HepG2 (cell line): Measurements from ENCODE around the gene LDLRAD3. TPM values are rescaled to one million over a fixed set of nuclear protein-coding genes. Genes with fewer than 3 reads are reported as not detected.

Source experiments
- ATAC-seq: fragments of 200-7000 bp; cut with Tn5 transposase; 3 replicates; pipeline ENCODE4 v1.9.1; 2020; ENCODE audit warnings: mild to moderate bottlenecking, moderate library complexity
- BruUV-seq: library from RNA; stranded (reverse); fragments of 400-500 nt; replicated peaks from 2 replicates; lab custom pipeline; 2021; lab: Mats Ljungman, UMichigan
- CTCF ChIA-PET: fragments of 300-600 bp; formaldehyde crosslinking; extraction: SDS; loops from one replicate; lab custom pipeline; 2021; ENCODE audit warnings: low total read pairs, inconsistent platforms, low intra/inter-chr PET ratio; lab: Yijun Ruan, JAX
- POLR2A ChIA-PET: fragments of 350-600 bp; sonication (Branson Sonifier 250); formaldehyde crosslinking; loops from one replicate; lab custom pipeline; 2020; ENCODE audit warnings: antibody characterized with exemption, inconsistent platforms; lab: Yijun Ruan, JAX
- DNase-seq: peaks from one replicate; pipeline ENCODE4 v3.0.0-alpha.2; 2015; ENCODE audit warnings: low spot score
- FAIRE-seq: peaks from 3 replicates; lab custom pipeline; 2011; peaks lifted over from hg19 to GRCh38; lab: Jason Lieb, UNC
- H2AFZ ChIP-seq: one replicate; pipeline ENCODE4 v1.6.1; 2011; ENCODE audit warnings: low read length, inconsistent platforms
- H3K27ac ChIP-seq: fragments of 300-600 bp; 3 replicates; pipeline ENCODE4 v1.8.0; 2011; ENCODE audit warnings: mixed run types, mild to moderate bottlenecking, mixed read lengths, low read length, inconsistent platforms; ENCODE audit not compliant: insufficient read depth; ENCODE audit errors: extremely low read length
- H3K27me3 ChIP-seq, 2 experiments: fragments of 200-600 bp in 1 of 2; 2 replicates in 1 of 2; 3 replicates in 1 of 2; pipeline versions ENCODE4 v1.6.0 to v1.8.0; 2011; ENCODE audit warnings: low read length in 2 of 2, mild to moderate bottlenecking in 2 of 2, moderate library complexity in 2 of 2, inconsistent platforms in 1 of 2; ENCODE audit not compliant: insufficient read depth in 2 of 2, control insufficient read depth in 1 of 2
- H3K36me3 ChIP-seq, 2 experiments: fragments of 200-600 bp in 1 of 2; replicated peaks in 1 of 2; 2 replicates in 1 of 2; 3 replicates in 1 of 2; pipeline versions ENCODE4 v1.5.1 to v1.8.0; 2011; ENCODE audit warnings: low read length in 2 of 2, inconsistent platforms in 1 of 2; ENCODE audit not compliant: insufficient read depth in 2 of 2, control insufficient read depth in 1 of 2
- H3K4me1 ChIP-seq: 2 replicates; pipeline ENCODE4 v1.5.1; 2012; ENCODE audit warnings: low read length, inconsistent platforms; ENCODE audit not compliant: insufficient read depth
- H3K4me2 ChIP-seq: 2 replicates; pipeline ENCODE4 v1.6.0; 2011; ENCODE audit warnings: low read depth, low read length, inconsistent platforms
- H3K4me3 ChIP-seq, 3 experiments: fragments of 200-600 bp in 1 of 3; sonication (generic), shearing (Covaris generic) in 1 of 3; replicated peaks in 1 of 3; 2 replicates each; pipeline ENCODE4 v1.5.1; 2011 to 2016; ENCODE audit warnings: low read length in 3 of 3, inconsistent platforms in 2 of 3, low read depth in 2 of 3, mild to moderate bottlenecking in 2 of 3, control low read depth in 1 of 3, mixed read lengths in 1 of 3; ENCODE audit not compliant: insufficient read depth in 1 of 3
- H3K79me2 ChIP-seq: one replicate; pipeline ENCODE4 v1.6.1; 2011; ENCODE audit warnings: low read length, inconsistent platforms; ENCODE audit not compliant: insufficient read depth
- H3K9ac ChIP-seq: 2 replicates; pipeline ENCODE4 v1.6.0; 2011; ENCODE audit warnings: mild to moderate bottlenecking, low read depth, low read length, inconsistent platforms; ENCODE audit not compliant: insufficient read depth
- H3K9me3 ChIP-seq: 2 replicates; pipeline ENCODE4 v1.5.1; 2012; ENCODE audit warnings: mild to moderate bottlenecking, low read length
- H4K20me1 ChIP-seq: 2 replicates; pipeline ENCODE4 v1.6.0; 2011; ENCODE audit warnings: inconsistent platforms, mild to moderate bottlenecking, low read length, moderate library complexity; ENCODE audit not compliant: insufficient read depth
- ETV6 ChIP-seq: sonication (generic); formaldehyde crosslinking; conservative IDR thresholded peaks from 2 replicates; pipeline ENCODE4 v1.4.0; 2020; ENCODE audit warnings: missing genetic modification reagents
- KDM5A ChIP-seq: fragments of 200-600 bp; sonication (generic); IDR thresholded peaks from 2 replicates; pipeline ENCODE4 v1.7.0; 2018; ENCODE audit warnings: antibody characterized with exemption, mild to moderate bottlenecking, low read length, borderline replicate concordance
- RBM39 ChIP-seq: fragments of 200-400 bp; formaldehyde crosslinking; IDR thresholded peaks from one replicate; pipeline ENCODE4 v1.6.1; 2018; ENCODE audit warnings: antibody characterized with exemption, mild to moderate bottlenecking, low read depth, low read length; ENCODE audit not compliant: poor library complexity, severe bottlenecking
- SMAD3 ChIP-seq: sonication (generic); formaldehyde crosslinking; IDR thresholded peaks from 2 replicates; pipeline ENCODE4 v1.4.0; 2020; ENCODE audit warnings: missing genetic modification reagents
- TMF1 ChIP-seq: sonication (generic); formaldehyde crosslinking; IDR thresholded peaks from 2 replicates; pipeline ENCODE4 v1.8.1; 2022; ENCODE audit warnings: low read depth, missing genetic modification reagents
- ZFP36L2 ChIP-seq: sonication (generic); formaldehyde crosslinking; IDR thresholded peaks from 2 replicates; pipeline ENCODE4 v1.4.0; 2020; ENCODE audit warnings: missing genetic modification reagents
- ZHX1 ChIP-seq: sonication (generic); formaldehyde crosslinking; IDR thresholded peaks from 2 replicates; pipeline ENCODE4 v1.8.1; 2022; ENCODE audit warnings: low read depth, mild to moderate bottlenecking, missing genetic modification reagents
- ZNF33A ChIP-seq: sonication (generic); formaldehyde crosslinking; IDR thresholded peaks from 2 replicates; pipeline ENCODE4 v1.5.1; 2020; ENCODE audit warnings: missing genetic modification reagents, mild to moderate bottlenecking, moderate library complexity, borderline replicate concordance
- ZNF513 ChIP-seq: sonication (generic); formaldehyde crosslinking; conservative IDR thresholded peaks from 2 replicates; pipeline ENCODE4 v1.5.0; 2020; ENCODE audit warnings: missing genetic modification reagents
- WGBS: methylation state at CpG from one replicate; pipeline ENCODE4 v1.1.6; 2017; ENCODE audit warnings: low lambda C conversion rate; 5-methylcytosine and 5-hydroxymethylcytosine counted together
- in situ Hi-C: cut with HindIII; loops from 2 replicates; pipeline ENCODE4 v1.10.0; 2017; ENCODE audit warnings: low pct_unique_long_range_greater_than_20kb; ENCODE audit not compliant: extremely low pct_ligation_motif_present
- intact Hi-C: fragments of 100-400 bp; cut with micrococcal nuclease; formaldehyde crosslinking; loops from one replicate; pipeline ENCODE4 v1.10.0; 2022; ENCODE audit not compliant: unreplicated experiment
- polyA plus RNA-seq, 8 experiments: library from polyadenylated mRNA; depleted of rRNA in 3 of 8; stranded (reverse) in 7 of 8; unstranded in 1 of 8; fragments of >200 nt; fragmentation: Illumina TruSeq in 4 of 8; extraction: Trizol in 4 of 8; gene quantifications; 2 replicates each; pipeline versions ENCODE4 v1.2.1 to v1.2.3, GENCODE V29; 2011 to 2016; ENCODE audit warnings: low read depth in 4 of 8, missing spikeins in 1 of 8, mixed read lengths in 1 of 8; ENCODE audit not compliant: insufficient read depth in 1 of 8
- total RNA-seq, 5 experiments: library from RNA; depleted of rRNA; stranded (reverse); fragments of >200 nt; fragmentation: Illumina TruSeq; extraction: Trizol; gene quantifications; 2 replicates each; pipeline ENCODE4 v1.2.3, GENCODE V29; 2016; ENCODE audit warnings: low read depth in 1 of 5

LDLRAD3 gene
- total and polyA plus RNA-seq, 2 of the 13 experiments (the other 11 are each of a cell fraction or from before 2014, with no cell fraction given), result 0.50 to 0.60 TPM

GRCh38 chr11:35974882-35975589 is 31.2 kb downstream of the LDLRAD3 start:
- no peaks in the 10 kb centered on the region for H3K79me2 ChIP-seq
- H3K4me1 ChIP-seq, result no peaks in the 10 kb centered on the region
- no peaks in the 10 kb centered on the region for H4K20me1 ChIP-seq
- POLR2A ChIA-PET, result no interaction called here
- FAIRE-seq (no peak), ATAC-seq (no peak), DNase-seq (no peak)
- H3K4me2 ChIP-seq, result no peak overlapping the region
- no peaks in the 10 kb centered on the region for H3K36me3 ChIP-seq
- BruUV-seq, result no TSS peak
- H3K27ac ChIP-seq, result no peak overlapping the region
- WGBS, result 7% methylated on average over 3 of the region's 3 CpGs
- no peak overlapping the region for H3K9ac ChIP-seq
- TF ChIP-seq TMF1 (CRISPR knock-in tag), result no peak
- TF ChIP-seq ZNF513 (CRISPR knock-in tag), result no peak
- TF ChIP-seq SMAD3, result no peak
- TF ChIP-seq KDM5A, result no peak
- no peak for TF ChIP-seq ZHX1 (CRISPR knock-in tag)
- TF ChIP-seq ZFP36L2 (CRISPR knock-in tag), result no peak
- no peak for TF ChIP-seq ZNF33A (CRISPR knock-in tag)
- TF ChIP-seq RBM39, result no peak
- no peak for TF ChIP-seq ETV6
- H3K27me3 ChIP-seq, result no peaks in the 10 kb centered on the region; a peak in 1 of 5 replicates
- H3K4me3 ChIP-seq, result no peak overlapping the region
- intact Hi-C loops (no loop called here), in situ Hi-C loops (no loop called here)
- peaks cover 5% of the 10 kb centered on the region; the same call in 1 of the 2 replicates for H3K9me3 ChIP-seq
- CTCF ChIA-PET, result no interaction called here
- no peak overlapping the region for H2AFZ ChIP-seq
